Panc1 (cell line): ENCODE data around the gene B9D1. TPM values are rescaled to one million over a fixed set of nuclear protein-coding genes. Genes with fewer than 3 reads are reported as not detected.

Source experiments
- ATAC-seq: fragments of 200-7000 bp; cut with Tn5 transposase; 2 replicates; pipeline ENCODE4 v1.9.1; 2020; ENCODE audit warnings: mild to moderate bottlenecking, moderate library complexity
- BruUV-seq: library from RNA; stranded (reverse); fragments of 400-500 nt; replicated peaks from 2 replicates; lab custom pipeline; 2021; lab: Mats Ljungman, UMichigan
- CTCF ChIA-PET: fragments of 300-600 bp; sonication (Branson Sonifier 250); formaldehyde crosslinking; loops from one replicate; lab custom pipeline; 2022; ENCODE audit warnings: antibody characterized with exemption; lab: Charles Lee
- POLR2A ChIA-PET: fragments of 300-600 bp; sonication (Branson Sonifier 250); formaldehyde crosslinking; loops from one replicate; lab custom pipeline; 2022; ENCODE audit warnings: antibody characterized with exemption; lab: Charles Lee
- DNase-seq: peaks from one replicate; pipeline ENCODE4 v3.0.0-alpha.2; 2010; ENCODE audit warnings: low read depth, low spot score
- H3K27ac ChIP-seq: 2 replicates; pipeline ENCODE4 v1.5.1; 2011; ENCODE audit warnings: mild to moderate bottlenecking, low read length, inconsistent platforms
- H3K27me3 ChIP-seq: fragments of 200-500 bp; sonication (Bioruptor generic); 2 replicates; pipeline ENCODE4 v1.6.0; 2014; ENCODE audit warnings: low read length, inconsistent platforms; ENCODE audit not compliant: control insufficient read depth, insufficient read depth
- H3K36me3 ChIP-seq: fragments of 200-500 bp; sonication (Bioruptor generic); 2 replicates; pipeline ENCODE4 v1.5.1; 2014; ENCODE audit warnings: inconsistent platforms, mild to moderate bottlenecking, low read length, moderate library complexity; ENCODE audit not compliant: control insufficient read depth, insufficient read depth
- H3K4me1 ChIP-seq: 2 replicates; pipeline ENCODE4 v1.5.1; 2011; ENCODE audit warnings: inconsistent platforms, mild to moderate bottlenecking, low read length, moderate library complexity; ENCODE audit not compliant: control insufficient read depth, insufficient read depth
- H3K4me3 ChIP-seq, 2 experiments: 2 replicates each; pipeline ENCODE4 v1.5.1; 2011 to 2012; ENCODE audit warnings: low read depth in 2 of 2, low read length in 2 of 2, mild to moderate bottlenecking in 2 of 2, inconsistent platforms in 1 of 2, moderate library complexity in 1 of 2
- H3K9me3 ChIP-seq: fragments of 200-500 bp; sonication (Bioruptor generic); 2 replicates; pipeline ENCODE4 v1.5.1; 2014; ENCODE audit warnings: low read depth, mild to moderate bottlenecking, inconsistent platforms, low read length, moderate library complexity; ENCODE audit not compliant: control insufficient read depth, insufficient read depth
- CTCF ChIP-seq: fragments of 450-650 bp; IDR thresholded peaks from 2 replicates; pipeline ENCODE4 v1.5.1; 2017; ENCODE audit warnings: mild to moderate bottlenecking
- POLR2AphosphoS5 ChIP-seq: IDR thresholded peaks from 2 replicates; pipeline ENCODE4 v1.6.1; 2012; ENCODE audit warnings: mild to moderate bottlenecking, low read depth, low read length, moderate library complexity
- REST ChIP-seq, 2 experiments: IDR thresholded peaks; 2 replicates each; pipeline ENCODE4 v1.6.1; 2011 to 2012; ENCODE audit warnings: low read depth in 2 of 2, control low read depth in 1 of 2, low read length in 1 of 2, mild to moderate bottlenecking in 1 of 2, moderate library complexity in 1 of 2; ENCODE audit not compliant: insufficient read depth in 1 of 2
- SIN3A ChIP-seq: IDR thresholded peaks from 2 replicates; pipeline ENCODE4 v1.6.1; 2012; ENCODE audit warnings: low read depth, mild to moderate bottlenecking, low read length, moderate library complexity, borderline replicate concordance; ENCODE audit not compliant: insufficient read depth
- TCF7L2 ChIP-seq: IDR thresholded peaks from 2 replicates; pipeline ENCODE4 v1.6.1; 2011; ENCODE audit warnings: mild to moderate bottlenecking, low read depth, low read length, inconsistent platforms
- in situ Hi-C: cut with HindIII; loops from 2 replicates; pipeline ENCODE4 v1.10.0; 2016; ENCODE audit warnings: low sequenced_read_pairs, low pct_unique_long_range_greater_than_20kb
- intact Hi-C: fragments of 100-400 bp; cut with micrococcal nuclease; formaldehyde crosslinking; loops from one replicate; pipeline ENCODE4 v1.10.0; 2022; ENCODE audit not compliant: unreplicated experiment
- total RNA-seq: library from RNA; stranded (reverse); gene quantifications from one replicate; pipeline ENCODE4 v1.2.1, GENCODE V29; 2021; ENCODE audit not compliant: unreplicated experiment

The B9D1 gene
- total RNA-seq, 1 experiment from 2014 or later, result 19.1 TPM

- no peaks in the 10 kb centered on the region for H3K27me3 ChIP-seq
- in situ Hi-C loops, result no loop called here
- no peak for TF ChIP-seq POLR2AphosphoS5
- TF ChIP-seq TCF7L2, result no peak
- no peak for TF ChIP-seq REST (IDR thresholded peaks at IDR 0.05; ENCODE audit: insufficient read depth in 1 of 2, low read depth in 2 of 2, low read length in 1 of 2)
- no peak for TF ChIP-seq CTCF
- no peak for TF ChIP-seq SIN3A
- ChIA-PET POLR2A (no interaction called here), CTCF (no interaction called here)
- no TSS peak for BruUV-seq
- no peaks in the 10 kb centered on the region for H3K9me3 ChIP-seq
- ATAC-seq (no peak), DNase-seq (no peak)
- H3K36me3 ChIP-seq, result no peaks in the 10 kb centered on the region; the same call in 1 of the 2 replicates
- H3K27ac ChIP-seq, result no peak overlapping the region
- intact Hi-C loops, result no loop called here
- no peaks in the 10 kb centered on the region for H3K4me1 ChIP-seq
- H3K4me3 ChIP-seq, result no peak overlapping the region
Measured at GRCh38 chr17:19313066-19313745, 49.3 kb downstream of the B9D1 start.

GRCh38 chr17:19312406-19312805 lies 50.1 kb downstream of the B9D1 start:
- ChIA-PET CTCF (no interaction called here), POLR2A (no interaction called here)
- H3K9me3 ChIP-seq, result no peaks in the 10 kb centered on the region
- in situ Hi-C loops, result no loop called here
- no peak overlapping the region for H3K4me3 ChIP-seq
- TF ChIP-seq REST (IDR thresholded peaks at IDR 0.05; ENCODE audit: insufficient read depth in 1 of 2, low read depth in 2 of 2, low read length in 1 of 2), result no peak
- no peak for TF ChIP-seq SIN3A
- no peak for TF ChIP-seq POLR2AphosphoS5
- no peak for TF ChIP-seq CTCF
- no peak for TF ChIP-seq TCF7L2
- no peaks in the 10 kb centered on the region for H3K27me3 ChIP-seq
- intact Hi-C loops, result no loop called here
- ATAC-seq, result no peak
- H3K4me1 ChIP-seq, result no peaks in the 10 kb centered on the region
- no TSS peak for BruUV-seq
- no peak overlapping the region for H3K27ac ChIP-seq
- H3K36me3 ChIP-seq, result no peaks in the 10 kb centered on the region; the same call in 1 of the 2 replicates
- DNase-seq, result no peak
